Natural killer cell (primary cell): ENCODE results near the gene GALNT16. TPM values are rescaled to one million over a fixed set of nuclear protein-coding genes. Genes with fewer than 3 reads are reported as not detected.

ENCODE experiments used
- ATAC-seq, 3 donors: fragments of 150-1000 bp in 2 of 3; fragments of 200-7000 bp in 1 of 3; cut with Tn5 transposase; 1 replicate in 1 of 3; 2 replicates in 2 of 3; pipeline ENCODE4 v1.10.0; 2021; ENCODE audit warnings: mild to moderate bottlenecking in 2 of 3, moderate library complexity in 2 of 3
- DNase-seq, 2 donors: peaks; one replicate each; pipeline versions ENCODE4 v3.0.0 to v3.0.0-alpha.2; 2013 to 2021; ENCODE audit warnings: mixed read lengths in 1 of 2
- H3K27ac ChIP-seq: one replicate; pipeline ENCODE4 v1.5.1; 2013; ENCODE audit warnings: mild to moderate bottlenecking, low read length
- H3K27me3 ChIP-seq: one replicate; pipeline ENCODE4 v1.6.1; 2013; ENCODE audit warnings: low read length; ENCODE audit not compliant: control insufficient read depth, insufficient read depth
- H3K36me3 ChIP-seq: one replicate; pipeline ENCODE4 v1.6.1; 2013; ENCODE audit warnings: low read length; ENCODE audit not compliant: control insufficient read depth, insufficient read depth
- H3K4me1 ChIP-seq: one replicate; pipeline ENCODE4 v1.6.1; 2013; ENCODE audit warnings: low read length; ENCODE audit not compliant: control insufficient read depth, insufficient read depth
- H3K4me3 ChIP-seq: one replicate; pipeline ENCODE4 v1.5.1; 2013; ENCODE audit warnings: low read length
- H3K9me3 ChIP-seq: one replicate; pipeline ENCODE4 v1.6.1; 2013; ENCODE audit warnings: low read length; ENCODE audit not compliant: control insufficient read depth, insufficient read depth
- H3K27ac Mint-ChIP-seq, 2 donors: one replicate each; pipeline ENCODE4 v1.8.0; 2022; ENCODE audit warnings: mild to moderate bottlenecking in 2 of 2, mixed read lengths in 2 of 2, moderate library complexity in 1 of 2
- H3K27me3 Mint-ChIP-seq, 2 donors: one replicate each; pipeline ENCODE4 v1.8.0; 2022; ENCODE audit warnings: low read depth in 2 of 2, mixed read lengths in 2 of 2
- H3K36me3 Mint-ChIP-seq: one replicate; pipeline ENCODE4 v1.8.0; 2022; ENCODE audit warnings: mixed read lengths
- H3K4me1 Mint-ChIP-seq, 2 donors: one replicate each; pipeline ENCODE4 v1.8.0; 2022; ENCODE audit warnings: mixed read lengths in 2 of 2
- H3K4me3 Mint-ChIP-seq: one replicate; pipeline ENCODE4 v1.8.0; 2022; ENCODE audit warnings: mild to moderate bottlenecking, moderate library complexity, mixed read lengths
- H3K9me3 Mint-ChIP-seq, 2 donors: one replicate each; pipeline ENCODE4 v1.8.0; 2022; ENCODE audit warnings: mixed read lengths in 2 of 2
- CTCF ChIP-seq: fragments of 200-600 bp; IDR thresholded peaks from one replicate; pipeline ENCODE4 v1.8.0; 2022; ENCODE audit warnings: antibody characterized with exemption
- WGBS: methylation state at CpG from one replicate; pipeline ENCODE4 v1.1.7; 2013; ENCODE audit warnings: missing lambda C conversion rate; ENCODE audit not compliant: insufficient coverage; 5-methylcytosine and 5-hydroxymethylcytosine counted together
- intact Hi-C: fragments of 100-400 bp; cut with micrococcal nuclease; formaldehyde crosslinking; loops from one replicate; pipeline ENCODE4 v1.14.2; 2022
- total RNA-seq, 4 donors: library from RNA; stranded (reverse); fragments of 120-200 nt in 1 of 4; gene quantifications; one replicate each; pipeline versions ENCODE4 v1.2.3 to v1.2.4, GENCODE V29; 2013 to 2022

The GALNT16 gene
- total RNA-seq, 3 donors from 2014 or later (not counting 1 experiment from before 2014, with no cell fraction given), result not detected

GRCh38 chr14:69266572-69267345 is 6.8 kb downstream of the GALNT16 start:
- no peaks in the 10 kb centered on the region for H3K9me3 ChIP-seq
- DNase-seq (no peak), ATAC-seq (no peak)
- WGBS, result 92% methylated on average over 8 of the region's 8 CpGs
- H3K4me1 ChIP-seq, result no peaks in the 10 kb centered on the region
- Mint-ChIP-seq H3K36me3 (no peaks in the 10 kb centered on the region), H3K9me3 (no peaks in the 10 kb centered on the region), H3K27ac (no peak overlapping the region), H3K27me3 (peaks cover 20 to 23% of the 10 kb centered on the region in 2 donors), H3K4me3 (no peak overlapping the region), H3K4me1 (no peaks in the 10 kb centered on the region)
- H3K4me3 ChIP-seq, result no peak overlapping the region
- intact Hi-C loops, result no loop called here
- no peak overlapping the region for H3K27ac ChIP-seq
- H3K27me3 ChIP-seq, result peaks cover 7% of the 10 kb centered on the region
- no peaks in the 10 kb centered on the region for H3K36me3 ChIP-seq
- no peak for TF ChIP-seq CTCF

- no peaks in the 10 kb centered on the region for H3K36me3 Mint-ChIP-seq
- Histone ChIP-seq H3K4me3 (no peak overlapping the region), H3K27ac (no peak overlapping the region), H3K27me3 (peaks cover 6% of the 10 kb centered on the region), H3K36me3 (no peaks in the 10 kb centered on the region), H3K4me1 (no peaks in the 10 kb centered on the region), H3K9me3 (no peaks in the 10 kb centered on the region)
- no peak overlapping the region for H3K27ac Mint-ChIP-seq
- intact Hi-C loops, result no loop called here
- peaks cover 13 to 17% of the 10 kb centered on the region in 2 donors for H3K27me3 Mint-ChIP-seq
- TF ChIP-seq CTCF, result no peak
- H3K9me3 Mint-ChIP-seq, result no peaks in the 10 kb centered on the region
- WGBS, result 92% methylated on average over 4 of the region's 4 CpGs
- no peaks in the 10 kb centered on the region for H3K4me1 Mint-ChIP-seq
- ATAC-seq (no peak), DNase-seq (no peak)
- H3K4me3 Mint-ChIP-seq, result no peak overlapping the region
Observed at GRCh38 chr14:69267492-69267891, 7.5 kb downstream of the GALNT16 start.

GRCh38 chr14:69268223-69268622 is 8.3 kb downstream of the GALNT16 start:
- Histone ChIP-seq H3K27ac (no peak overlapping the region), H3K9me3 (no peaks in the 10 kb centered on the region), H3K27me3 (peaks cover 3% of the 10 kb centered on the region), H3K36me3 (no peaks in the 10 kb centered on the region), H3K4me3 (no peak overlapping the region), H3K4me1 (no peaks in the 10 kb centered on the region)
- Mint-ChIP-seq H3K4me1 (no peaks in the 10 kb centered on the region), H3K36me3 (no peaks in the 10 kb centered on the region), H3K27me3 (peaks cover 9 to 16% of the 10 kb centered on the region in 2 donors), H3K9me3 (no peaks in the 10 kb centered on the region), H3K4me3 (no peak overlapping the region), H3K27ac (no peak overlapping the region)
- ATAC-seq, result no peak
- intact Hi-C loops, result no loop called here
- no peak for DNase-seq
- TF ChIP-seq CTCF, result no peak
- 94% methylated on average over 2 of the region's 2 CpGs for WGBS

GRCh38 chr14:69268763-69269162 is 8.8 kb downstream of the GALNT16 start:
- Histone ChIP-seq H3K4me3 (no peak overlapping the region), H3K4me1 (no peaks in the 10 kb centered on the region), H3K27ac (no peak overlapping the region), H3K9me3 (no peaks in the 10 kb centered on the region), H3K27me3 (peaks cover 2% of the 10 kb centered on the region), H3K36me3 (no peaks in the 10 kb centered on the region)
- Mint-ChIP-seq H3K27ac (no peak overlapping the region), H3K36me3 (no peaks in the 10 kb centered on the region), H3K4me3 (no peak overlapping the region), H3K9me3 (no peaks in the 10 kb centered on the region), H3K4me1 (no peaks in the 10 kb centered on the region), H3K27me3 (peaks cover 4 to 14% of the 10 kb centered on the region in 2 donors)
- DNase-seq, result no peak
- ATAC-seq, result no peak
- WGBS, result 76% methylated on average over 4 of the region's 4 CpGs
- intact Hi-C loops, result no loop called here
- no peak for TF ChIP-seq CTCF
